ENCODE measurements around the gene DLGAP1.
"Not testable (repeated sequence)": the region's sequence is repeated elsewhere in the genome, so short reads cannot be mapped to it uniquely, and the experiment has no call there.

Gene DLGAP1

GRCh38 chr18:4384932-4385331 is 70.2 kb downstream of the DLGAP1 start:
- DNase-seq, result no peak

- no peak for DNase-seq
These were observed 80.5 kb downstream of the DLGAP1 start for GRCh38 chr18:4374564-4374963.

GRCh38 chr18:4369705-4370104 is 85.4 kb downstream of the DLGAP1 start:
- no peak for DNase-seq

GRCh38 chr18:4360221-4360715 is 94.8 kb downstream of the DLGAP1 start:
- DNase-seq, result no peak

- DNase-seq, result no peak
These were observed 96.5 kb downstream of the DLGAP1 start for GRCh38 chr18:4358618-4359017.

- DNase-seq, result no peak
These were observed 97.5 kb downstream of the DLGAP1 start for GRCh38 chr18:4357579-4357978.

GRCh38 chr18:4356929-4357328 is 98.2 kb downstream of the DLGAP1 start:
- no peak for DNase-seq

GRCh38 chr18:4353853-4354418 is 101.2 kb downstream of the DLGAP1 start:
- DNase-seq, result no peak

- DNase-seq, result no peak
These were observed 102.2 kb downstream of the DLGAP1 start for GRCh38 chr18:4352746-4353551.

GRCh38 chr18:4351005-4351404 is 104.1 kb downstream of the DLGAP1 start:
- DNase-seq, result no peak

GRCh38 chr18:4335386-4335785 is 119.7 kb downstream of the DLGAP1 start:
- no peak for DNase-seq

GRCh38 chr18:4333043-4333442 is 122.1 kb downstream of the DLGAP1 start:
- no peak for DNase-seq

GRCh38 chr18:4319738-4320677 is 135.1 kb downstream of the DLGAP1 start:
- no peak for DNase-seq

- DNase-seq, result no peak
These were observed 136.8 kb downstream of the DLGAP1 start for GRCh38 chr18:4318311-4318710.

GRCh38 chr18:4311945-4312344 is 143.2 kb downstream of the DLGAP1 start:
- DNase-seq, result not testable (repeated sequence)

- DNase-seq, result no peak
These were observed 144.0 kb downstream of the DLGAP1 start for GRCh38 chr18:4311136-4311535.

- DNase-seq, result no peak
These were observed 145.9 kb downstream of the DLGAP1 start for GRCh38 chr18:4309227-4309626.

- no peak for DNase-seq
These were observed 146.5 kb downstream of the DLGAP1 start for GRCh38 chr18:4308576-4308975.

GRCh38 chr18:4299395-4299794 is 155.7 kb downstream of the DLGAP1 start:
- no peak for DNase-seq

GRCh38 chr18:4293337-4293736 is 161.8 kb downstream of the DLGAP1 start:
- no peak for DNase-seq

- DNase-seq, result no peak
These were observed 162.4 kb downstream of the DLGAP1 start for GRCh38 chr18:4292696-4293095.

- not testable (repeated sequence) for DNase-seq
These were observed 167.8 kb downstream of the DLGAP1 start for GRCh38 chr18:4287340-4287739.

- no peak for DNase-seq
These were observed 168.9 kb downstream of the DLGAP1 start for GRCh38 chr18:4286256-4286655.
